ENCODE results near the gene TBC1D10B. TPM values are rescaled to one million over a fixed set of nuclear protein-coding genes. Genes with fewer than 3 reads are reported as not detected.

TBC1D10B gene
- total and polyA plus RNA-seq, 2 donors (not counting 1 experiment from before 2014, with no cell fraction given) = 23.5 to 58.0 TPM

- Histone ChIP-seq H3K9ac (ENCODE audit: low read length) (peak overlapping the region; percentile 69), H3K36me3 (replicated peaks in 1 of 2; ENCODE audit: control extremely low read depth in 1 of 2, control insufficient read depth in 1 of 2, extremely low read depth in 1 of 2, insufficient read depth in 2 of 2, low read length in 1 of 2) (peaks cover 0 to 7% of the 10 kb centered on the region in 2 experiments), H3K4me3 (ENCODE audit: control extremely low read depth in 1 of 5, extremely low read depth in 1 of 5, insufficient read depth in 1 of 5, low read depth in 2 of 5, low read length in 4 of 5) (peak overlapping the region; percentile 5 to 76 (median 66)), H3K79me2 (ENCODE audit: control insufficient read depth, insufficient read depth, low read length) (peaks cover 8% of the 10 kb centered on the region), H3K4me1 (ENCODE audit: control insufficient read depth in 2 of 2, insufficient read depth in 2 of 2, low read length in 2 of 2) (peaks cover 15 to 23% of the 10 kb centered on the region in 2 donors), H4K20me1 (ENCODE audit: control insufficient read depth, insufficient read depth, low read length, poor library complexity, severe bottlenecking) (no peaks in the 10 kb centered on the region), H3K27me3 (replicated peaks in 1 of 4; ENCODE audit: control extremely low read depth in 1 of 4, control insufficient read depth in 3 of 4, insufficient read depth in 4 of 4, low read length in 3 of 4) (no peaks in the 10 kb centered on the region), H3K4me2 (replicated peaks; ENCODE audit: low read depth, low read length, poor library complexity, severe bottlenecking) (peak overlapping the region; percentile 93), H3K27ac (ENCODE audit: low read length in 2 of 2) (peak overlapping the region; percentile 29 to 57), H3K9me3 (ENCODE audit: control extremely low read depth in 1 of 3, control insufficient read depth in 2 of 3, insufficient read depth in 1 of 3, low read length in 2 of 3) (no peaks in the 10 kb centered on the region), H2AFZ (ENCODE audit: insufficient read depth, low read depth, low read length, poor library complexity, severe bottlenecking) (peak overlapping the region; percentile 79)
- ATAC-seq (ENCODE audit: low read depth) (no peak), DNase-seq (peak; percentile 33)
- intact Hi-C loops (cut with micrococcal nuclease) = loop anchor here (1.0 to 2.0 kb wide), 4 partner anchors 13 to 73 kb away; partner anchors contain the start of gene ZNF48
- Mint-ChIP-seq H3K4me1 (peaks cover 21% of the 10 kb centered on the region), H3K4me3 (peak overlapping the region; percentile 98), H3K9me3 (ENCODE audit: insufficient read depth) (no peaks in the 10 kb centered on the region), H3K27me3 (peaks cover 3% of the 10 kb centered on the region), H3K27ac (peak overlapping the region; percentile 74)
- ChIA-PET CTCF (interaction anchor here (1.0 to 5.4 kb wide), 14 partner anchors 7 to 316 kb away, joined by 3 to 65 read pairs (median 6); partner anchors contain the start of genes DCTPP1, SEPTIN1, TBC1D10B and TBX6), POLR2A (interaction anchor here (0.5 to 2.0 kb wide), 15 partner anchors 10 to 316 kb away, joined by 3 to 11 read pairs (median 5); partner anchors contain the start of genes CORO1A, DCTPP1, SEPTIN1 and TBC1D10B)
- TF ChIP-seq EZH2 (IDR thresholded peaks at IDR 0.05; ENCODE audit: borderline replicate concordance, insufficient read depth, low read depth, low read length, poor library complexity, severe bottlenecking) = no peak
- TF ChIP-seq, protein P1, sequence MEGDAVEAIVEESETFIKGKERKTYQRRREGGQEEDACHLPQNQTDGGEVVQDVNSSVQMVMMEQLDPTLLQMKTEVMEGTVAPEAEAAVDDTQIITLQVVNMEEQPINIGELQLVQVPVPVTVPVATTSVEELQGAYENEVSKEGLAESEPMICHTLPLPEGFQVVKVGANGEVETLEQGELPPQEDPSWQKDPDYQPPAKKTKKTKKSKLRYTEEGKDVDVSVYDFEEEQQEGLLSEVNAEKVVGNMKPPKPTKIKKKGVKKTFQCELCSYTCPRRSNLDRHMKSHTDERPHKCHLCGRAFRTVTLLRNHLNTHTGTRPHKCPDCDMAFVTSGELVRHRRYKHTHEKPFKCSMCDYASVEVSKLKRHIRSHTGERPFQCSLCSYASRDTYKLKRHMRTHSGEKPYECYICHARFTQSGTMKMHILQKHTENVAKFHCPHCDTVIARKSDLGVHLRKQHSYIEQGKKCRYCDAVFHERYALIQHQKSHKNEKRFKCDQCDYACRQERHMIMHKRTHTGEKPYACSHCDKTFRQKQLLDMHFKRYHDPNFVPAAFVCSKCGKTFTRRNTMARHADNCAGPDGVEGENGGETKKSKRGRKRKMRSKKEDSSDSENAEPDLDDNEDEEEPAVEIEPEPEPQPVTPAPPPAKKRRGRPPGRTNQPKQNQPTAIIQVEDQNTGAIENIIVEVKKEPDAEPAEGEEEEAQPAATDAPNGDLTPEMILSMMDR (IDR thresholded peaks at IDR 0.05) = no peak
- 26% methylated on average over 4 of the region's 19 CpGs for WGBS (ENCODE audit: insufficient coverage)
Measured at GRCh38 chr16:30407804-30408534, 37.7 kb upstream of the TBC1D10B start.
